ENCODE measurements around the gene AUP1. TPM values are rescaled to one million over a fixed set of nuclear protein-coding genes. Genes with fewer than 3 reads are reported as not detected.
"Not testable (repeated sequence)": the region's sequence is repeated elsewhere in the genome, so short reads cannot be mapped to it uniquely, and the experiment has no call there.

The AUP1 gene
- polyA plus RNA-seq, 2 of the 4 experiments (the other 2 are of a cell fraction), result 129 to 164 TPM

GRCh38 chr2:74488643-74489481 is 40.6 kb downstream of the AUP1 start:
- no peak overlapping the region for H3K4me3 ChIP-seq
- ChIA-PET POLR2A (interaction anchor here (0.9 to 1.7 kb wide), 3 partner anchors 12 to 41 kb away, joined by 4 to 5 read pairs (median 4); partner anchors contain the start of genes AUP1 and HTRA2), CTCF (interaction anchor here (0.6 to 13.8 kb wide), 9 partner anchors 9 to 156 kb away, joined by 3 to 184 read pairs (median 4); partner anchors contain the start of genes INO80B, LBX2 and PCGF1)
- no peak for TF ChIP-seq CHD4 (IDR thresholded peaks at IDR 0.05; ENCODE audit: borderline replicate concordance)
- TF ChIP-seq SREBF2 (IDR thresholded peaks at IDR 0.05), result no peak
- no peak for TF ChIP-seq HES2 (IDR thresholded peaks at IDR 0.05)
- TF ChIP-seq ZNF302 (CRISPR knock-in tag; IDR thresholded peaks at IDR 0.05), result no peak
- no peak for TF ChIP-seq MYC (IDR thresholded peaks at IDR 0.05; ENCODE audit: borderline replicate concordance, low read length)
- no peak for TF ChIP-seq KDM5A (IDR thresholded peaks at IDR 0.05)
- no peak for TF ChIP-seq HOXB13 (CRISPR knock-in tag; IDR thresholded peaks at IDR 0.05; ENCODE audit: low read depth)
- TF ChIP-seq FOXS1 (CRISPR knock-in tag; IDR thresholded peaks at IDR 0.05), result no peak
- no peak for TF ChIP-seq NFE2L2 (conservative IDR thresholded peaks at IDR 0.05; ENCODE audit: low read length)
- no peak for TF ChIP-seq EHMT2 (IDR thresholded peaks at IDR 0.05; ENCODE audit: low read depth)
- TF ChIP-seq, protein P1, sequence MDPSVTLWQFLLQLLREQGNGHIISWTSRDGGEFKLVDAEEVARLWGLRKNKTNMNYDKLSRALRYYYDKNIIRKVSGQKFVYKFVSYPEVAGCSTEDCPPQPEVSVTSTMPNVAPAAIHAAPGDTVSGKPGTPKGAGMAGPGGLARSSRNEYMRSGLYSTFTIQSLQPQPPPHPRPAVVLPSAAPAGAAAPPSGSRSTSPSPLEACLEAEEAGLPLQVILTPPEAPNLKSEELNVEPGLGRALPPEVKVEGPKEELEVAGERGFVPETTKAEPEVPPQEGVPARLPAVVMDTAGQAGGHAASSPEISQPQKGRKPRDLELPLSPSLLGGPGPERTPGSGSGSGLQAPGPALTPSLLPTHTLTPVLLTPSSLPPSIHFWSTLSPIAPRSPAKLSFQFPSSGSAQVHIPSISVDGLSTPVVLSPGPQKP (IDR thresholded peaks at IDR 0.05; ENCODE audit: low read depth, low read length), result no peak
- no peak for TF ChIP-seq SMC3 (IDR thresholded peaks at IDR 0.05)
- TF ChIP-seq NR3C1 (IDR thresholded peaks at IDR 0.05), result no peak
- TF ChIP-seq MAZ (IDR thresholded peaks at IDR 0.05; ENCODE audit: borderline replicate concordance, low read depth, low read length), result no peak
- TF ChIP-seq, protein P2, sequence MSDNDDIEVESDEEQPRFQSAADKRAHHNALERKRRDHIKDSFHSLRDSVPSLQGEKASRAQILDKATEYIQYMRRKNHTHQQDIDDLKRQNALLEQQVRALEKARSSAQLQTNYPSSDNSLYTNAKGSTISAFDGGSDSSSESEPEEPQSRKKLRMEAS (IDR thresholded peaks at IDR 0.05), result no peak
- TF ChIP-seq JUNB (IDR thresholded peaks at IDR 0.05), result no peak
- no peak for TF ChIP-seq PHF8 (IDR thresholded peaks at IDR 0.05; ENCODE audit: borderline replicate concordance, low read depth)
- TF ChIP-seq RARB (CRISPR knock-in tag; IDR thresholded peaks at IDR 0.05), result no peak
- no peak for TF ChIP-seq RCOR1 (IDR thresholded peaks at IDR 0.05; ENCODE audit: low read depth, low read length)
- FAIRE-seq (no peak), ATAC-seq (peak; percentile 56 to 59; a peak in 5 of 6 replicates), DNase-seq (ENCODE audit: low read depth in 1 of 2, low spot score in 1 of 2) (no peak)
- no peak overlapping the region for H3K4me2 ChIP-seq
- H3K4me1 ChIP-seq, result peaks cover 4% of the 10 kb centered on the region; the same call in 2 of the 3 replicates
- WGBS (ENCODE audit: missing lambda C conversion rate), result 93% methylated on average over 9 of the region's 9 CpGs
- H3K9me3 ChIP-seq, result no peaks in the 10 kb centered on the region
- H3K27ac ChIP-seq, result no peak overlapping the region

GRCh38 chr2:74486141-74486540 is 43.4 kb downstream of the AUP1 start:
- CTCF ChIA-PET, result interaction anchor here (8.2 to 13.8 kb wide), 2 partner anchors 12 to 101 kb away, joined by 152 to 184 read pairs; partner anchors contain the start of gene LBX2
- no peak overlapping the region for H3K4me2 ChIP-seq
- TF ChIP-seq EHMT2 (IDR thresholded peaks at IDR 0.05; ENCODE audit: low read depth), result no peak
- TF ChIP-seq RARB (CRISPR knock-in tag; IDR thresholded peaks at IDR 0.05), result no peak
- TF ChIP-seq, protein P3, sequence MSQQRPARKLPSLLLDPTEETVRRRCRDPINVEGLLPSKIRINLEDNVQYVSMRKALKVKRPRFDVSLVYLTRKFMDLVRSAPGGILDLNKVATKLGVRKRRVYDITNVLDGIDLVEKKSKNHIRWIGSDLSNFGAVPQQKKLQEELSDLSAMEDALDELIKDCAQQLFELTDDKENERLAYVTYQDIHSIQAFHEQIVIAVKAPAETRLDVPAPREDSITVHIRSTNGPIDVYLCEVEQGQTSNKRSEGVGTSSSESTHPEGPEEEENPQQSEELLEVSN (IDR thresholded peaks at IDR 0.05; ENCODE audit: borderline replicate concordance, low read depth), result no peak
- no peak for TF ChIP-seq TFCP2L1 (CRISPR knock-in tag; IDR thresholded peaks at IDR 0.05)
- TF ChIP-seq, protein P4, sequence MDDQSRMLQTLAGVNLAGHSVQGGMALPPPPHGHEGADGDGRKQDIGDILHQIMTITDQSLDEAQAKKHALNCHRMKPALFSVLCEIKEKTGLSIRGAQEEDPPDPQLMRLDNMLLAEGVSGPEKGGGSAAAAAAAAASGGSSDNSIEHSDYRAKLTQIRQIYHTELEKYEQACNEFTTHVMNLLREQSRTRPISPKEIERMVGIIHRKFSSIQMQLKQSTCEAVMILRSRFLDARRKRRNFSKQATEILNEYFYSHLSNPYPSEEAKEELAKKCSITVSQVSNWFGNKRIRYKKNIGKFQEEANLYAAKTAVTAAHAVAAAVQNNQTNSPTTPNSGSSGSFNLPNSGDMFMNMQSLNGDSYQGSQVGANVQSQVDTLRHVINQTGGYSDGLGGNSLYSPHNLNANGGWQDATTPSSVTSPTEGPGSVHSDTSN (IDR thresholded peaks at IDR 0.05), result no peak
- no peak for TF ChIP-seq NR3C1 (IDR thresholded peaks at IDR 0.05)
- no peak for TF ChIP-seq FOSL2 (IDR thresholded peaks at IDR 0.05)
- TF ChIP-seq FOSL2 (CRISPR knock-in tag; IDR thresholded peaks at IDR 0.05), result no peak
- no peak for DNase-seq (ENCODE audit: low read depth in 1 of 2, low spot score in 1 of 2)
- 91% methylated on average over 2 of the region's 2 CpGs for WGBS (ENCODE audit: missing lambda C conversion rate)
- no peak overlapping the region for H3K4me3 ChIP-seq
- no peak overlapping the region for H3K27ac ChIP-seq
- POLR2A ChIA-PET, result no interaction called here
- no peak for FAIRE-seq
- no peak for ATAC-seq
- H3K4me1 ChIP-seq, result peaks cover 15% of the 10 kb centered on the region
- no peaks in the 10 kb centered on the region for H3K9me3 ChIP-seq

DNA sequence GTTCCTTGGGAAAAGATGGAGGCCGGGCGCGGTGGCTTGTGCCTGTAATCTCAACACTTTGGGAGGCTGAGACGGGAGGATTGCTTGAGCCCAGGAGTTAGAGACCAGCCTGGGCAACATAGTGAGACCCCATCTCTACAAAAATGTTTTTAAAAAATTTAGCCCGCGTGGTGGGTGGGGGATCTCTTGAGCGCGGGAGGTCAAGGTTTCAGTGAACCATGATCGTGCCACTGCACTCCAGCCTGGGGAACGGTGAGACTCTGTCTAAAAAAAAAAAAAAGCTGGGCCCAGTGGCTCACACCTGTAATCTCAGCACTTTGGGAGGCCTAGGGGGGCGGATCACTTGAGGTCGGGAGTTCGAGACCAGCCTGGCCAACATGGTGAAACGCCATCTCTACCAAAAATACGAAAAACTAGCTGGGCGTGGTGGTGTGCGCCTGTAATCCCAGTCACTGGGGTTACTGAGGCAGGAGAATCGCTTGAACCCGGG is 45.8 kb downstream of the AUP1 start:
- Histone ChIP-seq H3K4me3 (peak overlapping the region; percentile 70), H3K4me2 (peak overlapping the region; percentile 83), H3K4me1 (peaks cover 20% of the 10 kb centered on the region), H3K27ac (peak overlapping the region; percentile 85 to 97)
- CTCF ChIA-PET, result interaction anchor here (0.6 to 13.8 kb wide), 24 partner anchors 10 to 126 kb away, joined by 3 to 184 read pairs (median 8); partner anchors contain the start of genes AUP1, DQX1, HTRA2 and INO80B
- WGBS (ENCODE audit: missing lambda C conversion rate), result 70% methylated on average over 19 of the region's 19 CpGs
- FAIRE-seq; ATAC-seq; H3K9me3 ChIP-seq; DNase-seq (ENCODE audit: low read depth in 1 of 2, low spot score in 1 of 2): not testable (repeated sequence)
- POLR2A ChIA-PET, result interaction anchor here (0.8 to 3.1 kb wide), 10 partner anchors 11 to 107 kb away, joined by 3 to 28 read pairs (median 8); partner anchors contain the start of genes INO80B, MRPL53, PCGF1 and WBP1

Measured in A549 (cell line).